ENCODE results near the gene SYT7.

DNA sequence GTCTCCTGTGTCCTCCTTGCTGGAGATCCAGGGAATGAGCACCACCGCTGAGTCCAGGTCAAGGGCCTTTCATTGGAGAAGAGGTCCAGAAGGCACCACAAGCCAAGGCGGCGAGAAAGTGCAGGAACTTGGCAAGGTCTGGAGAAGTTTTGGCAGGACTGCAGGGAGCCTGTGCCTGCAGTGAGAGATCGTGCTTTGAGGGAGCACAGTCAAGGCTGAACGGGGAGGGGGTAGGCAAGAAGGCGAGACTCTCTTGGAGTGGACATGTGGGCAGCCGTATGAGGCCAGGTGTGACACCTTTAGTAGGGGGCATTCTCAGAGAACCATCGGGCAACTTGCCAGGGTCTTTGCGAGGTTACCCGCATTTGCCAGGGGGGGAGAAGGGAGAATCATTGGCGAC, 41.9 kb downstream of the SYT7 start:
- TF ChIP-seq POLR2A (IDR thresholded peaks at IDR 0.05; ENCODE audit: low read depth, low read length) (no peak), SMC3 (IDR thresholded peaks at IDR 0.05; ENCODE audit: low read depth, low read length) (no peak), FOS (IDR thresholded peaks at IDR 0.05; ENCODE audit: low read depth, low read length) (no peak), CEBPB (IDR thresholded peaks at IDR 0.05; ENCODE audit: low read depth, low read length) (no peak)
- TF ChIP-seq, protein P1, sequence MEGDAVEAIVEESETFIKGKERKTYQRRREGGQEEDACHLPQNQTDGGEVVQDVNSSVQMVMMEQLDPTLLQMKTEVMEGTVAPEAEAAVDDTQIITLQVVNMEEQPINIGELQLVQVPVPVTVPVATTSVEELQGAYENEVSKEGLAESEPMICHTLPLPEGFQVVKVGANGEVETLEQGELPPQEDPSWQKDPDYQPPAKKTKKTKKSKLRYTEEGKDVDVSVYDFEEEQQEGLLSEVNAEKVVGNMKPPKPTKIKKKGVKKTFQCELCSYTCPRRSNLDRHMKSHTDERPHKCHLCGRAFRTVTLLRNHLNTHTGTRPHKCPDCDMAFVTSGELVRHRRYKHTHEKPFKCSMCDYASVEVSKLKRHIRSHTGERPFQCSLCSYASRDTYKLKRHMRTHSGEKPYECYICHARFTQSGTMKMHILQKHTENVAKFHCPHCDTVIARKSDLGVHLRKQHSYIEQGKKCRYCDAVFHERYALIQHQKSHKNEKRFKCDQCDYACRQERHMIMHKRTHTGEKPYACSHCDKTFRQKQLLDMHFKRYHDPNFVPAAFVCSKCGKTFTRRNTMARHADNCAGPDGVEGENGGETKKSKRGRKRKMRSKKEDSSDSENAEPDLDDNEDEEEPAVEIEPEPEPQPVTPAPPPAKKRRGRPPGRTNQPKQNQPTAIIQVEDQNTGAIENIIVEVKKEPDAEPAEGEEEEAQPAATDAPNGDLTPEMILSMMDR (conservative IDR thresholded peaks at IDR 0.05; ENCODE audit: low read depth, low read length): no peak

All from IMR-90 (cell line).